Measurements from ENCODE around the gene DISP2.
A peak's percentile ranks its signal among the peaks of the same experiment; 100 is the strongest.

The DISP2 gene

DNA sequence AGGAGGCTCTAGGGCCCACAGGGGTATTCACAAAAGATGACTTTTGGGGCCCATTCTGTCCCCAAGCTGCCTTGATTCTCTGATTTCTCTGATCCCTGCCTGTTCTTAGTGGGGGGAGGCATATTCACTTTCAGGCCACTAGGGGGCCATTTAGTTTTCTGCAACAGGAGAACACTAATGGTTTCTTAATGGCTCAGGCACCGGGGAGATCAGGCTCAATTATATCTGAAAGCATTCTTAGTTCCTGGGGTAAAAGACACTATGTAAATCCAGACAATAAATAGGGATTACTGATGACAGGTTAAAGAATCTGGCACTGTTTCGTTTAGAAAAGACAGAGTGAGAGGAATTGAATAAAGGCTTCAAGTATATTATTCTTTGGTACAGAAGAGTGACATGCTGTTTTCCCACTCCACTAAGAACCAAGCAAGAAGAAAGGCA, 37.1 kb upstream of the DISP2 start:
- H3K9me3 Mint-ChIP-seq, result no peaks in the 10 kb centered on the region
- H3K36me3 Mint-ChIP-seq, result peaks cover 0 to 3% of the 10 kb centered on the region in 2 donors
- H3K27me3 Mint-ChIP-seq, result peaks cover under 1 to 2% of the 10 kb centered on the region in 2 donors
- H3K4me1 Mint-ChIP-seq, result peaks cover 18 to 51% of the 10 kb centered on the region in 2 donors
- peak; percentile 47 for DNase-seq
- ATAC-seq (replicated peaks), result peak; percentile 33 to 35
- H3K27ac Mint-ChIP-seq, result no peak overlapping the region
- H3K4me3 Mint-ChIP-seq, result no peak overlapping the region

- ATAC-seq (replicated peaks), result no peak
- Mint-ChIP-seq H3K4me1 (peaks cover 19 to 42% of the 10 kb centered on the region in 2 donors), H3K4me3 (peak overlapping the region; percentile 74 to 80), H3K27me3 (no peaks in the 10 kb centered on the region), H3K9me3 (no peaks in the 10 kb centered on the region), H3K27ac (peak overlapping the region; percentile 81), H3K36me3 (peaks cover 5 to 10% of the 10 kb centered on the region in 2 donors)
- DNase-seq, result no peak
Observed at GRCh38 chr15:40322531-40323238, 35.3 kb upstream of the DISP2 start.

DNA sequence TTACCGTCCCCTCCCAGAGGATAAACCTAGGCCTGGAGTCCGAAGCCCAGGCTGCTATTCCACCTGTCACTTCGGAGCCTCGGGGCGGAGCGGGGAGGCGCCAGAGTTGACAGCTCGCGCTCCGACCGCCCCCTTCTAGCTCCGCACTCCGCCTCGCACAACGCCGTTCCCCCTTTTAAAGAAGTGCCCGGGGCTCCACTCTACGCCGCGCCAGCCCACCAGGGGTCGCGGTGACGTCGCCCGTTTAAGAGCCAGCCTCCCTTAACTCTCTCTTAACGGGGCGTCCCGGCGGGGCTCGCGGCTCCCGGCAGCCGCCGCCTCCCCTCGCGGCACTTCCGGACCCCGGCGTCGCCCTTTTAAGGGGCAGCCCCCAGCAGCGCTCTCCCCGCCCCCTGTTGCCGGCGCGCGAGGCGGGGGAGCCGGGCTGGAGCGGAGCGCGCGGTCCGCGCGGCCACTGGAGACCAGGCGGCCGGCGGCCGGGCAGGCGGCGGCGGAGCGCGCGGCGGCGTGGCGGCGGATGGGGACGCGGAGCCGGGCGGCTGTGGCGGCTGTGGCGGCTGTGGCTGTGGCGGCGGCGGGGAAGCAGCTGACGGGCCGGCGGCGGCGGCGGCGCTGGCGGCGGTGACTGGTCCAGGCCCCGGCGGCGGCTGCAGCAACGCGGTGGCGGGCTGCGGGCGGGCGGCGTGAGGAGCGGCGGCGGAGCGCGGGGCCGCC, 34.6 kb upstream of the DISP2 start, which contains the start of gene INAFM2:
Gene INAFM2, plus strand, starts transcription at position 454 of the 714 bp plus-strand sequence. CDS start 364 bp downstream, outside the sequence.
- H3K9me3 Mint-ChIP-seq, result no peaks in the 10 kb centered on the region
- H3K4me3 Mint-ChIP-seq, result peak within 1 kb of the TSS; percentile 76 to 80
- no peaks in the 10 kb centered on the region for H3K27me3 Mint-ChIP-seq
- DNase-seq (peak; percentile 88), ATAC-seq (replicated peaks) (peak; percentile 87 to 92)
- peak within 1 kb of the TSS; percentile 81 for H3K27ac Mint-ChIP-seq
- H3K4me1 Mint-ChIP-seq, result peaks cover 21 to 48% of the 10 kb centered on the region in 2 donors
- peaks cover 5 to 15% of the 10 kb centered on the region in 2 donors for H3K36me3 Mint-ChIP-seq

- DNase-seq, result no peak
- Mint-ChIP-seq H3K27ac (peak overlapping the region; percentile 62), H3K27me3 (peaks cover 0 to 6% of the 10 kb centered on the region in 2 donors), H3K36me3 (peaks cover 7 to 15% of the 10 kb centered on the region in 2 donors), H3K9me3 (no peaks in the 10 kb centered on the region), H3K4me3 (peak overlapping the region; percentile 73 to 76), H3K4me1 (peaks cover 21 to 57% of the 10 kb centered on the region in 2 donors)
- peak; percentile 17 to 27 for ATAC-seq (replicated peaks)
Observed at GRCh38 chr15:40323953-40324937, 33.8 kb upstream of the DISP2 start.

DNA sequence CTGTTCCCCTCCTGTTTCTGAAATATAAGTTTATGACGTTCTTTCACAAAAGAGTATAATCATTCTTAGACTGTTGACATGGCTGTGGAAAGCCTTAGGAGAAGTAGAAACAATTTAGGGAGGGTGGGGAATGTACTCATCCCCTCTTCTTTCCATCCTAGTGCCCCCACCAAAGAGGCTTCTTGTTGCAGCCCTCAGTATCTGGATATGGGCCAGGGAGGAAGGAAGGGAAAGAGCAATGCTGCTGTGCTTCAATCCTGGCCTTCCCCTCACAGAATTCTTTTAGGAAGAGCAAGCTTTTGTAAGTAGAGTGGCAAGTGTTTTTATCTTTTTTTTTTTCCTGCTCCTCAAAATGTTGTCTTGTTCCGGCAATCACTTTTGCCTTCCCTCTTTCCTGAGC, 32.8 kb upstream of the DISP2 start:
- ATAC-seq (replicated peaks), result no peak
- Mint-ChIP-seq H3K27ac (no peak overlapping the region), H3K9me3 (no peaks in the 10 kb centered on the region), H3K4me1 (peaks cover 21 to 61% of the 10 kb centered on the region in 2 donors), H3K36me3 (peaks cover 7 to 15% of the 10 kb centered on the region in 2 donors), H3K4me3 (peak overlapping the region; percentile 73 to 76), H3K27me3 (peaks cover 0 to 10% of the 10 kb centered on the region in 2 donors)
- no peak for DNase-seq

DNA sequence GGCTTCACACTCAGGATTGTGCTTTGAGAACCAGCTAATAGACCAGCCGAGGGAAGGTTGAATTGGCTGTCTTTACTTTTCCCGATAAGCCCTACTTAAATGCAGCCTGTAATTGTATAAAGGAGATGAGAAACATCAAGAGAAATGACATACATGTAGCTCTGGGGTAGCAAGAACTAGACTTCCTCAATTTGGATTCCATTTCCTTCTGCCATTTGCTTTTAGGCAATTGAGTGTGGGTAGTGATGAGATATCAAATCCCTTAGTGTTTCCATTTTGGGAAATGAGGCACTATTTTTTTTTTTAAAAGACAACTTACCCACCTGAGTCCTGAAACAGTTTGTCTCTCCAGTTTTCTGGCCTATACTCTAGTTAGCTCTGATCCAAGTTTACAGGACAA, 32.3 kb upstream of the DISP2 start:
- DNase-seq, result no peak
- peaks cover 0 to 10% of the 10 kb centered on the region in 2 donors for H3K27me3 Mint-ChIP-seq
- no peak overlapping the region for H3K27ac Mint-ChIP-seq
- no peak for ATAC-seq (replicated peaks)
- no peak overlapping the region for H3K4me3 Mint-ChIP-seq
- H3K9me3 Mint-ChIP-seq, result no peaks in the 10 kb centered on the region
- peaks cover 21 to 61% of the 10 kb centered on the region in 2 donors for H3K4me1 Mint-ChIP-seq
- H3K36me3 Mint-ChIP-seq, result peaks cover 7 to 15% of the 10 kb centered on the region in 2 donors

- Mint-ChIP-seq H3K9me3 (no peaks in the 10 kb centered on the region), H3K4me3 (no peak overlapping the region), H3K36me3 (peaks cover 7 to 15% of the 10 kb centered on the region in 2 donors), H3K27me3 (peaks cover 0 to 10% of the 10 kb centered on the region in 2 donors), H3K27ac (no peak overlapping the region), H3K4me1 (peaks cover 16 to 54% of the 10 kb centered on the region in 2 donors)
- no peak for DNase-seq
- no peak for ATAC-seq (replicated peaks)
Observed at GRCh38 chr15:40327457-40327856, 30.6 kb upstream of the DISP2 start.

DNA sequence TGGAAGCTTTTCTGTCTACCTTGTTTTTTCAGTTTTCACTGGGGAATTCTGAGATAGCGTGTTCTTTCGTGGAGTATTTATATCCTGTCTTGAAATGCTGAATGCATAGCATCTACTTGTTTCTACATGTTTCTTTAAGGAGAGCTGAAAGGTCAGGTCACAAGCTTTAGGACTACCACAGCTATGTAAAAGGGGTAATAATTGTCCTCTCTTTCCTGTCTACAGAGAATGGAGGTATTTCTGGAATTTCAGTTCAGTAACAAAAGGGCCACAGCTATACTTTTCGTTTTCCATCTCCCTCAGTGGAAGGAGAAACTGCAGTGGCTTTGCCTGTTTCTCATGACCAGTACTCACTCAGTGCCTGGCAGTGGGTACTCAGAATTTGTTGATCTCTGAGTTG, 29.8 kb upstream of the DISP2 start:
- peaks cover 0 to 10% of the 10 kb centered on the region in 2 donors for H3K27me3 Mint-ChIP-seq
- H3K36me3 Mint-ChIP-seq, result peaks cover 7 to 18% of the 10 kb centered on the region in 2 donors
- H3K4me1 Mint-ChIP-seq, result peaks cover 18 to 55% of the 10 kb centered on the region in 2 donors
- no peak for ATAC-seq (replicated peaks)
- DNase-seq, result no peak
- no peaks in the 10 kb centered on the region for H3K9me3 Mint-ChIP-seq
- no peak overlapping the region for H3K27ac Mint-ChIP-seq
- H3K4me3 Mint-ChIP-seq, result no peak overlapping the region

GRCh38 chr15:40328751-40329150, 29.3 kb upstream of the DISP2 start:
- H3K27me3 Mint-ChIP-seq, result peaks cover 0 to 10% of the 10 kb centered on the region in 2 donors
- DNase-seq (no peak), ATAC-seq (replicated peaks) (no peak)
- no peak overlapping the region for H3K4me3 Mint-ChIP-seq
- no peaks in the 10 kb centered on the region for H3K9me3 Mint-ChIP-seq
- H3K36me3 Mint-ChIP-seq, result peaks cover 7 to 18% of the 10 kb centered on the region in 2 donors
- H3K4me1 Mint-ChIP-seq, result peaks cover 21 to 58% of the 10 kb centered on the region in 2 donors
- H3K27ac Mint-ChIP-seq, result no peak overlapping the region

GRCh38 chr15:40329804-40330203, 28.2 kb upstream of the DISP2 start:
- Mint-ChIP-seq H3K27ac (no peak overlapping the region), H3K27me3 (peaks cover 0 to 10% of the 10 kb centered on the region in 2 donors), H3K36me3 (peaks cover 10 to 18% of the 10 kb centered on the region in 2 donors)

GRCh38 chr15:40330368-40330836, 27.6 kb upstream of the DISP2 start:
- H3K4me1 Mint-ChIP-seq, result peaks cover 28 to 65% of the 10 kb centered on the region in 2 donors
- DNase-seq, result no peak
- no peak for ATAC-seq (replicated peaks)
- H3K4me3 Mint-ChIP-seq, result no peak overlapping the region
- H3K9me3 Mint-ChIP-seq, result no peaks in the 10 kb centered on the region
- peaks cover 10 to 15% of the 10 kb centered on the region in 2 donors for H3K36me3 Mint-ChIP-seq
- H3K27ac Mint-ChIP-seq, result no peak overlapping the region
- peaks cover 0 to 10% of the 10 kb centered on the region in 2 donors for H3K27me3 Mint-ChIP-seq

More at GRCh38 chr15:40329804-40330203, 28.2 kb upstream of the DISP2 start:
- no peak overlapping the region for H3K4me3 Mint-ChIP-seq
- DNase-seq (no peak), ATAC-seq (replicated peaks) (no peak)
- no peaks in the 10 kb centered on the region for H3K9me3 Mint-ChIP-seq
- H3K4me1 Mint-ChIP-seq, result peaks cover 29 to 65% of the 10 kb centered on the region in 2 donors

DNA sequence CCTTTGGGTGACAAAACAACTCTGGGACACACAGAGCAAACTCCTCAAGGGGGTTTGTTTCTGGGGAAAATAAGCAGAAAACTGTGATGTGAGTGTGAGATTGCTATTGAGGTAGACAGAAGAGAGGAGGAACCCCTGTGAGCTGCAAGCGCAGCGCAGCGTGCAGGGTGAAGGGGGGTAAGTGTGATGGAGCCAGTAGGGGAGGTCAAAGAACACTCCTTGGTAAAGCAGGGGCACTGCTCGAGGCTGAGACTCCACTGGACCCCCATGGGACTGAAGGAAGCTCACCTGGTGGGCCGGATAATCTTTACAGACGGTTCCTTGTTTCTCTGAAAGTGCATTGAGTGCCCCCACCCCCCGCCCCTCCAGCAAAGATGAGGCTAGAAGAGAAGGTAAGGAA, 27.0 kb upstream of the DISP2 start:
- no peak overlapping the region for H3K4me3 Mint-ChIP-seq
- DNase-seq (no peak), ATAC-seq (replicated peaks) (no peak)
- peaks cover 10 to 15% of the 10 kb centered on the region in 2 donors for H3K36me3 Mint-ChIP-seq
- no peaks in the 10 kb centered on the region for H3K9me3 Mint-ChIP-seq
- peaks cover 31 to 65% of the 10 kb centered on the region in 2 donors for H3K4me1 Mint-ChIP-seq
- H3K27me3 Mint-ChIP-seq, result peaks cover 0 to 14% of the 10 kb centered on the region in 2 donors
- H3K27ac Mint-ChIP-seq, result no peak overlapping the region

DNA sequence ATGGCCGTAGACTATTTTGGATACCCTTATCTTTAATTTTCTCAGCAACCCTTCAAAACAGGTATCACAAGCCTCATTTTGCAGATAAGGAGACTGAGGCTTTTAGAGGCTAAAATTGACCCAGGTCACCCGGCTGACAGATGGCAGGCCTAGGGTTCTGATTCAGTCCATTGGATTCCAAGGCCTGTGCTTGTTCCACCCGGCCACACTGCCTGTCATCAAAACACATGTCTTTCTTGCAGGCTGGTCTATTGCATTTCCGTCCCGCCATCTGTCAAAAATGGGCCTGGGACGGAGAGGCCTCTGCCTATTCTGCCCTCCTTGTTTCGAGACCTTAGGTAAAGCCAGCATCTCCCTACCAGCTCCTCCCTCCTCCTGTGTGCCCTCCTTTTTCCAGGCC, 26.4 kb upstream of the DISP2 start:
- Mint-ChIP-seq H3K4me3 (no peak overlapping the region), H3K36me3 (peaks cover 8 to 12% of the 10 kb centered on the region in 2 donors), H3K27me3 (peaks cover 0 to 19% of the 10 kb centered on the region in 2 donors), H3K4me1 (peaks cover 33 to 71% of the 10 kb centered on the region in 2 donors), H3K27ac (no peak overlapping the region), H3K9me3 (no peaks in the 10 kb centered on the region)
- DNase-seq (no peak), ATAC-seq (replicated peaks) (no peak)
